PC-3 (cell line): Measurements from ENCODE around the gene FEV. TPM values are rescaled to one million over a fixed set of nuclear protein-coding genes. Genes with fewer than 3 reads are reported as not detected.
"Not testable (repeated sequence)": the region's sequence is repeated elsewhere in the genome, so short reads cannot be mapped to it uniquely, and the experiment has no call there.

Source experiments
- ATAC-seq: fragments of 200-7000 bp; cut with Tn5 transposase; 2 replicates; pipeline ENCODE4 v1.9.1; 2020; ENCODE audit warnings: mild to moderate bottlenecking, moderate library complexity
- BruUV-seq: library from RNA; stranded (reverse); fragments of 400-500 nt; replicated peaks from 2 replicates; lab custom pipeline; 2021; lab: Mats Ljungman, UMichigan
- CTCF ChIA-PET: fragments of 300-600 bp; sonication (Branson Sonifier 250); formaldehyde crosslinking; loops from one replicate; lab custom pipeline; 2022; ENCODE audit warnings: antibody characterized with exemption; lab: Charles Lee
- POLR2A ChIA-PET: fragments of 300-600 bp; sonication (Branson Sonifier 250); formaldehyde crosslinking; loops from one replicate; lab custom pipeline; 2022; ENCODE audit warnings: antibody characterized with exemption; ENCODE audit not compliant: unreplicated experiment; lab: Charles Lee
- DNase-seq: peaks from one replicate; pipeline ENCODE4 v3.0.0-alpha.2; 2015
- H2AFZ ChIP-seq: fragments of 300-600 bp; sonication (generic); 2 replicates; pipeline ENCODE4 v1.6.0; 2016; ENCODE audit warnings: antibody characterized with exemption, low read length
- H3F3A ChIP-seq: fragments of 300-600 bp; sonication (generic); one replicate; pipeline ENCODE4 v1.6.0; 2017; ENCODE audit warnings: antibody characterized with exemption, low read length, control low read depth, mild to moderate bottlenecking; ENCODE audit not compliant: unreplicated experiment
- H3K27ac ChIP-seq: fragments of 300-600 bp; sonication (generic); 2 replicates; pipeline ENCODE4 v1.5.1; 2016; ENCODE audit warnings: mild to moderate bottlenecking, low read length
- H3K27me3 ChIP-seq: fragments of 300-600 bp; sonication (generic); 2 replicates; pipeline ENCODE4 v1.6.1; 2016; ENCODE audit warnings: low read length, mixed read lengths
- H3K36me3 ChIP-seq: fragments of 300-600 bp; sonication (generic); 2 replicates; pipeline ENCODE4 v1.6.1; 2016; ENCODE audit warnings: low read depth, mixed run types, low read length, mixed read lengths
- H3K4me1 ChIP-seq: fragments of 300-600 bp; sonication (generic); 2 replicates; pipeline ENCODE4 v1.5.1; 2016; ENCODE audit warnings: low read length; ENCODE audit not compliant: insufficient read depth
- H3K4me2 ChIP-seq: fragments of 300-600 bp; sonication (generic); 2 replicates; pipeline ENCODE4 v1.6.0; 2016; ENCODE audit warnings: low read length
- H3K4me3 ChIP-seq: fragments of 300-600 bp; sonication (generic); 2 replicates; pipeline ENCODE4 v1.5.1; 2016; ENCODE audit warnings: mild to moderate bottlenecking, low read length, mixed read lengths
- H3K79me2 ChIP-seq: fragments of 300-600 bp; sonication (generic); 2 replicates; pipeline ENCODE4 v1.6.1; 2017; ENCODE audit warnings: low read length, mixed read lengths
- H3K9ac ChIP-seq: fragments of 300-600 bp; sonication (generic); 2 replicates; pipeline ENCODE4 v1.6.0; 2016; ENCODE audit warnings: mild to moderate bottlenecking, low read length
- H3K9me2 ChIP-seq: fragments of 300-600 bp; sonication (generic); replicated peaks from 2 replicates; pipeline ENCODE4 v1.6.1; 2016; ENCODE audit warnings: mixed run types, low read length, mixed read lengths
- H3K9me3 ChIP-seq: fragments of 300-600 bp; sonication (generic); 2 replicates; pipeline ENCODE4 v1.6.1; 2016; ENCODE audit warnings: low read length, mixed read lengths
- H4K20me1 ChIP-seq: fragments of 300-600 bp; sonication (generic); 2 replicates; pipeline ENCODE4 v1.6.1; 2016; ENCODE audit warnings: low read length, mixed read lengths
- EZH2 ChIP-seq: fragments of 300-600 bp; sonication (generic); IDR thresholded peaks from one replicate; pipeline ENCODE4 v1.6.1; 2017; ENCODE audit warnings: antibody characterized with exemption, mild to moderate bottlenecking, low read length; ENCODE audit not compliant: unreplicated experiment
- EZH2phosphoT487 ChIP-seq: fragments of 300-600 bp; sonication (generic); IDR thresholded peaks from 2 replicates; pipeline ENCODE4 v1.6.1; 2018; ENCODE audit warnings: mild to moderate bottlenecking, antibody characterized with exemption, low read length, borderline replicate concordance
- intact Hi-C: fragments of 100-400 bp; cut with micrococcal nuclease; formaldehyde crosslinking; loops from 2 replicates; pipeline ENCODE4 v1.9.0; 2023
- total RNA-seq: library from RNA; depleted of rRNA; stranded (reverse); fragments of >200 nt; gene quantifications from 2 replicates; pipeline ENCODE4 v1.2.3, GENCODE V29; 2014
- TF ChIP-seq, protein P1 (sequence below): fragments of 300-600 bp; sonication (generic); conservative IDR thresholded peaks from 2 replicates; pipeline ENCODE4 v1.5.1; 2017; ENCODE audit warnings: antibody characterized with exemption, low read depth, mild to moderate bottlenecking, low read length

Gene FEV
- total RNA-seq, 1 experiment from 2014 or later, result 0.07 TPM

GRCh38 chr2:218952160-218952559, 32.8 kb downstream of the FEV start:
- Histone ChIP-seq H3K4me1 (no peaks in the 10 kb centered on the region), H3K9me3 (no peaks in the 10 kb centered on the region), H3F3A (no peaks in the 10 kb centered on the region), H3K27ac (no peak overlapping the region), H2AFZ (no peak overlapping the region), H3K4me2 (no peak overlapping the region), H3K9ac (no peak overlapping the region), H3K36me3 (no peaks in the 10 kb centered on the region), H3K79me2 (no peaks in the 10 kb centered on the region), H3K9me2 (no peaks in the 10 kb centered on the region), H3K4me3 (no peak overlapping the region), H3K27me3 (peaks cover 7% of the 10 kb centered on the region; the same call in 1 of the 2 replicates), H4K20me1 (no peaks in the 10 kb centered on the region)
- DNase-seq (no peak), ATAC-seq (no peak)
- ChIA-PET POLR2A (no interaction called here), CTCF (no interaction called here)
- no peak for TF ChIP-seq EZH2
- TF ChIP-seq EZH2phosphoT487, result no peak
- TF ChIP-seq, protein P1, sequence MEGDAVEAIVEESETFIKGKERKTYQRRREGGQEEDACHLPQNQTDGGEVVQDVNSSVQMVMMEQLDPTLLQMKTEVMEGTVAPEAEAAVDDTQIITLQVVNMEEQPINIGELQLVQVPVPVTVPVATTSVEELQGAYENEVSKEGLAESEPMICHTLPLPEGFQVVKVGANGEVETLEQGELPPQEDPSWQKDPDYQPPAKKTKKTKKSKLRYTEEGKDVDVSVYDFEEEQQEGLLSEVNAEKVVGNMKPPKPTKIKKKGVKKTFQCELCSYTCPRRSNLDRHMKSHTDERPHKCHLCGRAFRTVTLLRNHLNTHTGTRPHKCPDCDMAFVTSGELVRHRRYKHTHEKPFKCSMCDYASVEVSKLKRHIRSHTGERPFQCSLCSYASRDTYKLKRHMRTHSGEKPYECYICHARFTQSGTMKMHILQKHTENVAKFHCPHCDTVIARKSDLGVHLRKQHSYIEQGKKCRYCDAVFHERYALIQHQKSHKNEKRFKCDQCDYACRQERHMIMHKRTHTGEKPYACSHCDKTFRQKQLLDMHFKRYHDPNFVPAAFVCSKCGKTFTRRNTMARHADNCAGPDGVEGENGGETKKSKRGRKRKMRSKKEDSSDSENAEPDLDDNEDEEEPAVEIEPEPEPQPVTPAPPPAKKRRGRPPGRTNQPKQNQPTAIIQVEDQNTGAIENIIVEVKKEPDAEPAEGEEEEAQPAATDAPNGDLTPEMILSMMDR, result no peak
- no TSS peak for BruUV-seq
- intact Hi-C loops, result no loop called here

DNA sequence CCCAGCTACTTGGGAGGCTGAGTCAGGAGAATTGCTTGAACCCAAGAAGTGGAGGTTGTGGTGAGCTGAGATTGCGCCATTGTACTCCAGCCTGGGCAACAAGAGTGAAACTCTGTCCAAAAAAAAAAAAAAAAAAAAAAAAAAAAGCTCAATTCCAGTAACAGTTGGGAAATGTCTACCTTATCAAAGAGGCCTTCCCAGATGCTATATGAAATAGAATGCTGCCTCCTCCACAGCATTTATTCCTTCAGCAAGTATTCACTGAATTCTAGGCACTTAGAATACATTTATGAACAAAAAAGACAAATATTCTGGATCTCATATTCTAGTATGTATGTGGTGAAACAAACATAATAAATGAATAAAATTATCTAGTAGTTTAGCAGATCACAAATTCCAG, 38.4 kb downstream of the FEV start:
- H3K27me3 ChIP-seq, result peaks cover 22% of the 10 kb centered on the region; the same call in 1 of the 2 replicates
- no peaks in the 10 kb centered on the region for H3K4me1 ChIP-seq
- no peak overlapping the region for H3K27ac ChIP-seq
- TF ChIP-seq, protein P1, result no peak
- TF ChIP-seq EZH2, result no peak
- no peak for TF ChIP-seq EZH2phosphoT487
- no peaks in the 10 kb centered on the region for H4K20me1 ChIP-seq
- H3K9me2 ChIP-seq, result no peaks in the 10 kb centered on the region
- H3K4me3 ChIP-seq, result no peak overlapping the region
- H3K4me2 ChIP-seq, result no peak overlapping the region
- H3F3A ChIP-seq, result no peaks in the 10 kb centered on the region
- no peak for DNase-seq
- no peak overlapping the region for H3K9ac ChIP-seq
- no TSS peak for BruUV-seq
- ATAC-seq, result no peak
- H2AFZ ChIP-seq, result no peak overlapping the region
- H3K9me3 ChIP-seq, result no peaks in the 10 kb centered on the region
- H3K36me3 ChIP-seq, result no peaks in the 10 kb centered on the region
- ChIA-PET POLR2A (no interaction called here), CTCF (no interaction called here)
- intact Hi-C loops, result no loop called here
- no peaks in the 10 kb centered on the region for H3K79me2 ChIP-seq

DNA sequence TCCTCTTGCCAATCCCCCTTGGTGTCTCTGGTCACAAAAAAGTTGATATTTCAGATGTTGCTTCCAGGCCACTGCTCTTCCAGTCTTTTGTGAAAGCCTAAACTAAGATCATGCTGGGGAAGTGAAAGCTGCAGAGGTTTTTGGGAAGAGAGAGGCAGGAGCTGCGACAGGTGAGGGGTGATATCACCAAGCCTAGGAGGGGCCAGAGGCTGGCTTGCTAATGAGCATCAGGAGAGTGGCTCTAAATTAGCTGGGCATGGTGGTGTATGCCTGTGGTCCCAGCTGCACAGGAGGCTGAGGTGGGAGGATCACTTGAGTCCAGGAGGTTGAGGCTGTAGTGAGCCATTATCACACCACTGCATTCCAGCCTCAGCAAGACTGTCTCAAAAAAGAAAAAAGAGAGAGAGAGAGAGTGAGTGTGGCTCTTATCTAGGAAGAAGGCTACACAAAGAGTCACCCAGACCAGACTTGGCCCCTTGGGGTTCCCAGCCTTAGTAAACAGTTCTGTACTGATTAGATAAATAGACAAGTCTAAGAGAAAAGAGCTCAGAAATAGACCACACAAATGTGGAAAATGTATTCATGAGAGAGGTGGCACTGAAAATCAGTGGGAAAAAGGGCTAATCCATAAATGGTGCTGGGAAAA, 40.1 kb downstream of the FEV start:
- no peak overlapping the region for H3K27ac ChIP-seq
- peaks cover 23% of the 10 kb centered on the region; the same call in 1 of the 2 replicates for H3K27me3 ChIP-seq
- no peaks in the 10 kb centered on the region for H3K9me2 ChIP-seq
- H3K4me2 ChIP-seq, result no peak overlapping the region
- DNase-seq (no peak), ATAC-seq (no peak)
- CTCF ChIA-PET, result no interaction called here
- intact Hi-C loops, result no loop called here
- no peaks in the 10 kb centered on the region for H3K79me2 ChIP-seq
- H3K4me3 ChIP-seq, result no peak overlapping the region
- no peak for TF ChIP-seq EZH2phosphoT487
- TF ChIP-seq, protein P1, result no peak
- TF ChIP-seq EZH2, result no peak
- H3F3A ChIP-seq, result no peaks in the 10 kb centered on the region
- H4K20me1 ChIP-seq, result no peaks in the 10 kb centered on the region
- POLR2A ChIA-PET, result no interaction called here
- BruUV-seq, result no TSS peak
- H3K9ac ChIP-seq, result no peak overlapping the region
- no peaks in the 10 kb centered on the region for H3K9me3 ChIP-seq
- H3K4me1 ChIP-seq, result no peaks in the 10 kb centered on the region
- H3K36me3 ChIP-seq, result no peaks in the 10 kb centered on the region
- H2AFZ ChIP-seq, result no peak overlapping the region

- H3K9me3 ChIP-seq, H3F3A ChIP-seq, H3K79me2 ChIP-seq, H4K20me1 ChIP-seq, CTCF ChIA-PET, H3K27ac ChIP-seq, H3K9me2 ChIP-seq, H3K4me3 ChIP-seq, intact Hi-C loops, H3K4me1 ChIP-seq, BruUV-seq, H3K4me2 ChIP-seq, H3K9ac ChIP-seq, POLR2A ChIA-PET, ATAC-seq, H3K36me3 ChIP-seq, H2AFZ ChIP-seq, DNase-seq: not testable (repeated sequence)
- H3K27me3 ChIP-seq, result peaks cover 25% of the 10 kb centered on the region
Observed at GRCh38 chr2:218931751-218932150, 53.2 kb downstream of the FEV start.
